Tibial nerve (tissue), 4 donors: Measurements from ENCODE around the gene ITGAD.

Experiments used
- CTCF ChIP-seq, 5 experiments: fragments of 200-600 bp in 3 of 5; fragments of 450-650 bp in 2 of 5; sonication (generic) in 3 of 5; IDR thresholded peaks; one replicate each; pipeline ENCODE4 v1.5.1; 2016 to 2019; ENCODE audit warnings: antibody characterized with exemption in 5 of 5, mild to moderate bottlenecking in 3 of 5, moderate library complexity in 2 of 5
- EP300 ChIP-seq, 2 donors: sonication (generic); formaldehyde crosslinking; IDR thresholded peaks; one replicate each; pipeline ENCODE4 v1.6.1; 2017; ENCODE audit warnings: antibody characterized with exemption in 2 of 2, mild to moderate bottlenecking in 1 of 2

GRCh38 chr16:31390504-31391041 lies 2.6 kb upstream of the ITGAD start:
- no peak for TF ChIP-seq CTCF (IDR thresholded peaks at IDR 0.05)
- TF ChIP-seq EP300 (IDR thresholded peaks at IDR 0.05): no peak
